ENCODE data around the gene SYT8.

GRCh38 chr11:1853376-1854131, 18.8 kb downstream of the SYT8 start:
- no peak for TF ChIP-seq REST (IDR thresholded peaks at IDR 0.05; ENCODE audit: borderline replicate concordance)
- TF ChIP-seq CTCF (IDR thresholded peaks at IDR 0.05; ENCODE audit: poor library complexity, severe bottlenecking) = no peak
- no peak for TF ChIP-seq EP300 (conservative IDR thresholded peaks at IDR 0.05; ENCODE audit: poor library complexity, severe bottlenecking)
- no peak for TF ChIP-seq EZH2 (IDR thresholded peaks at IDR 0.05; ENCODE audit: borderline replicate concordance, insufficient read depth, low read length, poor library complexity, severe bottlenecking)
- no peak for TF ChIP-seq RAD21 (conservative IDR thresholded peaks at IDR 0.05)
- no peak for TF ChIP-seq POLR2AphosphoS5 (IDR thresholded peaks at IDR 0.05)
- no peak for TF ChIP-seq TAF1 (IDR thresholded peaks at IDR 0.05; ENCODE audit: low read depth)
- TF ChIP-seq SMC3 (conservative IDR thresholded peaks at IDR 0.05; ENCODE audit: poor library complexity) = no peak
- TF ChIP-seq MXI1 (conservative IDR thresholded peaks at IDR 0.05; ENCODE audit: poor library complexity, severe bottlenecking) = no peak

Measured in neural cell (in vitro differentiated cells).